Hindlimb muscle (tissue), 1 donor: Measurements from ENCODE around the gene FSD1. TPM values are rescaled to one million over a fixed set of nuclear protein-coding genes. Genes with fewer than 3 reads are reported as not detected.
"Not testable (repeated sequence)": the region's sequence is repeated elsewhere in the genome, so short reads cannot be mapped to it uniquely, and the experiment has no call there.

Experiments used
- DNase-seq: peaks from one replicate; pipeline ENCODE4 v3.0.0-alpha.2; 2013
- polyA plus RNA-seq: library from polyadenylated mRNA; unstranded; fragments of 120-200 nt; gene quantifications from one replicate; pipeline ENCODE4 v1.2.1, GENCODE V29; 2013; ENCODE audit not compliant: insufficient read length

FSD1 gene
- polyA plus RNA-seq, 1 donor, result 1.2 TPM

DNA sequence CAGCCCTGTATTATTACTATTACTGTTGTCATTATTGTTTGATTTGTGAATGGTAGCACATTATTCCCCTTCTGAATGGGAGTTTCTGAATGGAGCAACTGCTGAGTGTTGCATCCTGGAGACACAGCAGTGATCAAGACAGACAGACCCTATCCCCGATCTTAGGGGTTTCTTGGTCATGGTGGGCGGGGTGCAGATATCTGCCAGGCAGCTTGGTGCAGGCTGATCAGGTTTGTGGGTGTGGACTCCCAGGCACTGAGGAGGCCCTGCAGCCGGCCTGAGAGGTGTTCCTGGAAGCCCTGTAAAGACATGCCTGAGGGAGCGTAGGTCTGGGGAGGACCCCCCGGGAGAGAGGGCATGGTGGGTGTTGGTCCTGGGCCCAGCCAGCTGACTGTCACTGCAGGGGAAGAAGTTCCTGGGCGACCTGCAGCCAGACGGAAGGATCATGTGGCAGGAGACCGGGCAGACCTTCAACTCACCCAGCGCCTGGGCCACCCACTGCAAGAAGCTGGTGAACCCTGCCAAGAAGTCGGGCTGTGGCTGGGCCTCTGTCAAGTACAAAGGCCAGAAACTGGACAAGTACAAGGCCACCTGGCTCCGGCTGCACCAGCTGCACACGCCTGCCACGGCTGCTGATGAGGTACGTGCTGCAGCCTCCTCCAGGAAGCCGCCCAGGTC, 41.1 kb downstream of the FSD1 start:
- no peak for DNase-seq

DNA sequence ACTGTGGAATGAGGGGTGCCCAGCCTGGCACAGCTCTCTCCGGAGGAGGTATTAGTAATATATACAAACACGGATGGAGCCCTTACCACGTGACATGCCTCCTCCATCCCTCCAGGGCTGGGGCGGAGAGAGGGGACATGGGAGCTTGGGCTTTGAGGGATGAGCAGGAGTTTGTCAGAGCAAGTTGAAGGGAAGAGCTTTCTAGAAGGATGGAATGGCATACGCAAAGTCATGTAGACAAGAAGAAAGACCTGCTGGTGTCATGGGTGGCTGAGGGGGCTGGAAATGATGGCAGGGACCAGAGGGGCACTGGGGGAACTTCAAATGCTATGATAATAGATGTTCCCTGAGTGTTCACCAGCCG, 41.6 kb downstream of the FSD1 start:
- DNase-seq, result no peak

DNA sequence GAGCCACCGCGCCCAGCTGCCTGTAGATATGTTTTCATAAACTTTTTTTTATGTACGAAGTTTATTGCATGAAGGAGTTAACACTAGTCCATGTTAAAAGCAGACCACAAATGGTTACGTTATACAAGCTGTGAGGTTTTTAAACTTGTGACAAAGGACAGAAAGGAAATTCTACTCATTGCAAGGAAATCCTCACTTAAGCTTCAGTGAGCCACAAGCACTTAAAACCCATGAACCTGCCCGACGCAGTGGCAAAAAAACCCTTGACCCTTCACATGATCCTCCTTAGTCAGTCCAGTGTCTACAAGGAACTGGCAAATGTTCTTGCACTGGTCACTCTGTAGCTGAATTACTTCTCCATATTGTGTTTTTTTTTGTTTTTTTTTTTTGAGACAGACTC, 43.1 kb downstream of the FSD1 start:
- DNase-seq, result no peak

DNA sequence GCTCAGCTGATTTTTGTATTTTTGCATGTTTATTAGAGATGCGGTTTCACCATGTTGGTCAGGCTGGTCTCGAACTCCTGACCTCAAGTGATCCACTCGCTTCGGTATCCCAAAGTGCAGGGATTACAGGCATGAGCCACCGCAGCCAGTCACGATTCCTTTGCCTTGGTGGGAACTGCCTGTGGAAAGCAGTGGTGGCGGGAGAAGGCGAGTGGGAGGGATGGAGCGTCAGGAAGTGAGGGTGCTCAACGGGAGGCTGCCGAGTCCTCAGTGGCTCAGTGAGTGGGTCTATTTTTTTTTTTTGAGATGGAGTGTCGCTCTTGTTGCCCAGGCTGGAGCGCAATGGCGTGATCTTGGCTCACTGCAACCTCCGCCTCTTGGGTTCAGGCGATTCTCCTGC, 44.8 kb downstream of the FSD1 start:
- DNase-seq, result not testable (repeated sequence)

DNA sequence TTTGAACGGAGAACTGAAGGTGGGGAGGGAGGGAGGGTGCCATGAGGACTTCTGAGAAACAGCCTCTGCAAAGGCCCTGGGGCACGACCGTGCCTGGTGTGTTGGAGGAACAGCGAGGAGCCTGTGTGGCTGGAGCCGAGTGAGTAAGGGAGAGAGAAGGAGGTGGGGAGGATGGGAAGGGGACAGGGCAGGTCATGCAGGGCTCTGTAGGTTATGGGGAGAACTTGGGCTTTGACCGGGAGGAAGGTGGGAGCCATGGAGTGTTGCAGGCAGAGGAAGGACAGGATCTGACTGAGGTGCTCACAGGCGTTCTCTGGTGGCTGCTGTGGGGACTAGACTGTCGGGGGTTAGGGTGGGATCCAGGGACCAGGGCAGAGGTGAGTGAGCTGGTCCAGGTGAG, 45.7 kb downstream of the FSD1 start:
- no peak for DNase-seq

DNA sequence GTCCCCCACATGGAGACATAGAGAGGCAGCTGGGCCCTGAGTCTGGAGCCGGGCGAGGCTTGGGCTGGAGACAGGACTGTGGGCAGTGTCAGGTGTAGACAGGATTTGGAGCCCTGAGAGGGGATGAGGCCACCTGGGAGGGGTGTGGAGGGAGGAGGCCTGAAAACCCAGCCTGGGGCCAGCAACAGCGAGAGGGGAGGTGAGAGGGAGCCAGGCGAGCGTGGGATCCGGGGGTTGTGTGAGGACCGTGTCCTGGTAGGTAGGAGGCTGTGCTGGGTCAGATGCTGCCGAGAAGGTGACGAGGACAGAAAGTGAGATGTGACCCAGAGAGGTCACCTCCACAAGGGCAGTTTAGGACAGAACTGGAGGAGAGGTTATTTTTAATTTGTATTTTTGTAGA, 46.3 kb downstream of the FSD1 start:
- DNase-seq, result no peak

DNA sequence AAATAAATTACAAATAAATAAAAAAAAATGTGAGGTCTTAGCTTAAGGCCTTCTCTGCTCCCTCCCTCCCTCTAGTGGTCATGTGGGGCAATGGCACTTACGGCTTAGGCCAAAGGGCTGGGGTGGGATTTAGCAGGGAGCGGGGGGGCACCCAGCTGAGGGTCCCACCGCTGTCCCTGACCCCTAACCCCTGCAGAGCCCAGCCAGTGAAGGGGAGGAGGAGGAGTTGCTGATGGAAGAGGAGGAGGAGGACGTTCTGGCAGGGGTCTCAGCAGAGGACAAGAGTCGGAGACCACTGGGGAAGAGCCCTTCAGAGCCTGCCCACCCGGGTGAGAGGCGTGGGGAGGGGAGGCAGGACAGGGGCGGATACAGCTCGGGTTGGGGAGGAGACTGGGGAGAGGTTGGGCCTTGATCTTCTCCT, 48.3 kb downstream of the FSD1 start:
- DNase-seq, result no peak

DNA sequence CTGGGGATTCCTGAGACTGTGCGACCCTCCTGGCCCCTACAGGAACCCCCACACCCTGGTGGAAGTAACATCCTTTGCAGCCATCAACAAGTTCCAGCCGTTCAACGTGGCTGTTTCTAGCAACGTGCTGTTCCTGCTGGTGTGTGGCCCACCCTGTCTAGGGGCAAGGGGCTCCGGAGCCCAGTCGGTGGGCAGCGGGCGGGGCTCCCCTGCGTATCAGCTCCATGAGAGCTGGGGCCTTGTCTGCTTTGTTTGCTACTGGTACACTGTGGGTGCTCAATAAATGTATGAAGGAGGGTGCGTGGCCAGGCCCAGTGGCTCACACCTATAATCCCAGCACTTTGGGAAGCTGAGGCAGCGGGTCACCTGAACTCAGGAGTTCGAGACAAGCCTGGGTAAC, 49.9 kb downstream of the FSD1 start:
- no peak for DNase-seq

DNA sequence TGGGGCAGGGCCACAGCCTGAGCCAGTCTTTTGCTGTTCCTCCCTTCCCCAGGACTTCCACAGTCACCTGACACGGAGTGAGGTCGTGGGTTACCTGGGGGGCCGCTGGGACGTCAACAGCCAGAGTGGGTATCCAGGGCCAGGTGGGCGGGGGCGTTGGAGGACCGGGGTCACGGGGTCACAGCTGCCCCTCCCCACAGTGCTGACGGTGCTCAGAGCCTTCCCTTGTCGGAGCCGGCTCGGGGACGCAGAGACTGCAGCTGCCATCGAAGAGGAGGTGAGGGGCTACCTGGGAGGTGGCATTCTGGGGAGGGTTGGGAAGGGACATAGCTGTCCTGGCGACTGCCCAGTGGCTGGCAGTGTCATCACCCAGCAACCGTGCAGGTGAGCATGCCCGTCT, 50.5 kb downstream of the FSD1 start:
- DNase-seq, result no peak

DNA sequence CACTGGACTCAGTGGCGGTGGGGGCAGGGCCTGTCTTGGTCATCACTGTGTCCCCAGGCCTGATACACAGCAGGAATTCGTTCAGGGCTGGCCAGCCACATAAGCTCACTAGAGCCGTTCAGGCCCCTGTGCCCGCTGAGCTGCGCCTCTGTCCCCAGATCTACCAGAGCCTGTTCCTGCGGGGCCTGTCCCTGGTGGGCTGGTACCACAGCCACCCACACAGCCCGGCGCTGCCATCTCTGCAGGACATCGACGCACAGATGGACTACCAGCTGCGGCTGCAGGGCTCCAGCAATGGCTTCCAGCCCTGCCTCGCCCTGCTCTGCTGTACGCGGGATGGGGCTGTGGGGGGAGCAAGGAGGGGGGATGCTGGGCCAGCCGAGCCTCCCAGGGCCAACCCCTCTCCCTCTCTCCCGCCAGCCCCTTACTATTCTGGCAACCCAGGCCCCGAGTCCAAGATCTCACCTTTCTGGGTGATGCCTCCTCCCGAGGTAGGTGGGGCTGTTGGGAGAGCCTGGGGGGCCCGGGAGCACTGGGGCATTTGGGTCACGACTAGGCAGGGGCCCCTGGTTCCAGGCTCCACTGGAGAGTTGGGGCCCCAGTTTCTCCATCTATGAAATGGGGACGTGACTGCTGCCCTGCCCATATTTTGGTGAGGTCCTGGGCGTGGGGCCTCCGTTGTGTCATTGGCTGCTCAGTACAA, 52.8 kb downstream of the FSD1 start:
- DNase-seq, result no peak

DNA sequence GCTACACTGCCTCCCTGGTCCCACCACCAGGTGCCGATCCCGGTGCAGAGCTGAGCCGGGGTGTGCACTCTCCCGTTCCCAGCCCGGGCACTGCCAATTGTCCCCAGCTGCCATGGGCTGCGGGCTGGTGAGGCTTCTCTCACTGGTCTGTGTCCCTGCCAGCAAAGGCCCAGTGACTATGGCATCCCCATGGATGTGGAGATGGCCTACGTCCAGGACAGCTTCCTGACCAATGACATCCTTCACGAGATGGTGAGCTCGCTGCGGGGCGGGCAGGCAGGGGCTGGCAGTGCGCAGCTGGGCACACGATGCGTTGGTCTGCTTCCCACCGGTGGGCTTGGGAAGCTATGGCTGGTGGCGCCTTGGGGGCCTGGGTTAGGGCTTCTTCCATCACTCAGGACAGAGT, 53.5 kb downstream of the FSD1 start:
- no peak for DNase-seq

DNA sequence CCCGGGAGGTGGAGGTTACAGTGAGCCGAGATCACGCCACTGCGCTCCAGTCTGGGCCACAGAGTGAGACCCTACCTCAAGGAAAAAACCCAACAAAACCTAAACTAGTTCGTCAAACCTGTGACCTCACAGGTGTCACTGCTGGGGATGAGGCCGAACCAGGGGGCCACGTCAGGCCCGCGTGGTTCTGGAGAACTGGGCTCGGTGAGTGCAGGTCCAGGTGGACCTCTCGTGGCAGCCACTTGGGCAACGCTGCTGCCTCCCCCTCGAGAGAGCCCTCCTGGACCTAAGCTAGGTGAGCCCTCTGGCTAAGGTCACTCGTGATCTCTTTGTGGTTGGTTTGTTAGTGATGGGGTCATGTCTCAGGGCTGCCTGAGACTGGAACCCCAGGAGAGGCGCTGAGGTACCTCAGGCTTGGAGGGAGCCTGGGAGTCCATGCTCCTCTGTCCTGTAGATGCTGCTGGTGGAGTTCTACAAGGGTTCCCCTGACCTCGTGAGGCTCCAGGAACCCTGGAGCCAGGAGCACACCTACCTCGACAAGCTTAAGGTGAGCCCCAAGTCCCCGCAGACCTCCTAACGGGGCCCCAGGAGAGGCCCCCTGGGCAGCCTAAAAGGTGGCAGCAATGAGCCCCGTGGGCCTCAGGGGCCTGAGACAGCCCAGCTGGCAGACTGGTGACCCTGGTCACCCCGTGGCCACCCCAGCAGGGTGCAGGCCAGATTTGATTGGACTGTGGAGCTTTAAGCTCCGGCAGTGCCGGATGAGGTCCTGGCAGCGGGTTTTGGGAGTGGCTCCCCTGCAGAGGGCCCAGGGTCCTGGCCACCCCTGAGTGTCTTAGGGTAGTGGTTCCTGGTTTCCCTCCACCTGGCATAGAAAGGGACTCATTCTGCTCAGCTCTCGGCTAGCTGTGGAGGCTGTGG, 54.6 kb downstream of the FSD1 start:
- DNase-seq, result no peak

DNA sequence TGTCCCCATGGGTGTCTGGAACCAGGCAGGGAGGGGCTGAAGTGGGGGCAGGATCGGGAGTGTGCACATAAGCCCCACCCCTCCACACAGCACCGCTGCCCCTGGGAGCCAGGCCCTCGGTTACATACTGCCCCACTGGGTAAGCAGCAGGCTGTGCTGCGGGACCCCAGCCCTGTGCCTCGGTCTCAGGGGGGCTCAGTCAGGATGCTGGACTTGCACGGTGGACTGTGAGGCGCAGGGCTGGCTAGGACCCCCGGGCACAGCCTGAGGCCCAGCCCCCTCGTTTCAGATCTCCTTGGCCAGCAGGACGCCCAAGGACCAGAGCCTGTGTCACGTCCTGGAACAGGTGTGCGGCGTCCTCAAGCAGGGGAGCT, 55.2 kb downstream of the FSD1 start:
- no peak for DNase-seq

DNA sequence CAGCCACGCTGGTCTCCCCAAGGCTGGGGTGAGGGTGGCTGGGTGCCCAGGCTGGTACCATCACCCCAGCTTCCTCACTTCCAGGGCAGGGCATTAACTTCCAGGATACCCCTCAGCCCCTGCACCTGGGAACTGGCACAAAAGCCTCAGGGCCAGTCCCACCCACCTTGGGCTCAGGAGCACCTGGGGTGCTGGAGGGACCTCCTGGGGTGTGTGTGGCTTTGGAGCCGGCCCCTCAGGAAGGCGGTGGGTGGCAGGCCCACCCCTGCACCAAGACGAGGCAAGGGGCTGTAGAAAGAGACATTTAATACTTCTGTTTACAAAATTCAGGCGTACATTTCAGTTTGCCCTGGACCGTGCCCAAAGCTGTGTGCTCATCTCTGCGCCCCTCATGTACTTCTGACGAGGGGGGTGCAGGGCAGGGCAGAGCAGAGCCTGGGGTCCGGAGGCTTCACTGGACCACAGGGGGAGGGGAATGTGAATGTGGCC, 55.7 kb downstream of the FSD1 start:
- DNase-seq, result no peak

DNA sequence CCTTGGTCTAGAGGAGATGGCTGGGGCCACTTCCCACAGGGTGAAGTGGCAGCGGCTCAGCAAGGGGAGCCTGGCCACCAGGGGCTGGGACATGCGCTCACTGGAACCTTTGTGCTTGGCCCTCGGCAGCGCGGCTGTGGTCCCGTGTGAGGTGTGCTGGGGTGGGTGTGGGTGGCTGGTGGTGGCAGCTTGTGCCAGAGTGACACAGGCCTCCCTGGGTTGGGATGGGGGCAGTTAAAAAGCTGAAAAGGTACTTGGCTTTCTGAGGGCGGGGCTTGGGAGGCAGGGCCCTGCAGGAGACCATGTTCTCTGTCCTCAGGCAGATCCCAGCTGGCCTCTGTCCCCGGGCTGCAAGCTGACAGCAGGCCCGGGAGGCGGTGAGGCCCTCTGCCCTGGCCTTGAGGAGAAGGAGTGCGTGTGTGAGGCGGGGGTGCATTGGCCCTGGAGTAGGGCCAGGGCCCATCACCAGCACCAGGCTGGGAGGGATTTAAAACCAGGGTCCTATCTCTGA, 56.3 kb downstream of the FSD1 start:
- no peak for DNase-seq

DNA sequence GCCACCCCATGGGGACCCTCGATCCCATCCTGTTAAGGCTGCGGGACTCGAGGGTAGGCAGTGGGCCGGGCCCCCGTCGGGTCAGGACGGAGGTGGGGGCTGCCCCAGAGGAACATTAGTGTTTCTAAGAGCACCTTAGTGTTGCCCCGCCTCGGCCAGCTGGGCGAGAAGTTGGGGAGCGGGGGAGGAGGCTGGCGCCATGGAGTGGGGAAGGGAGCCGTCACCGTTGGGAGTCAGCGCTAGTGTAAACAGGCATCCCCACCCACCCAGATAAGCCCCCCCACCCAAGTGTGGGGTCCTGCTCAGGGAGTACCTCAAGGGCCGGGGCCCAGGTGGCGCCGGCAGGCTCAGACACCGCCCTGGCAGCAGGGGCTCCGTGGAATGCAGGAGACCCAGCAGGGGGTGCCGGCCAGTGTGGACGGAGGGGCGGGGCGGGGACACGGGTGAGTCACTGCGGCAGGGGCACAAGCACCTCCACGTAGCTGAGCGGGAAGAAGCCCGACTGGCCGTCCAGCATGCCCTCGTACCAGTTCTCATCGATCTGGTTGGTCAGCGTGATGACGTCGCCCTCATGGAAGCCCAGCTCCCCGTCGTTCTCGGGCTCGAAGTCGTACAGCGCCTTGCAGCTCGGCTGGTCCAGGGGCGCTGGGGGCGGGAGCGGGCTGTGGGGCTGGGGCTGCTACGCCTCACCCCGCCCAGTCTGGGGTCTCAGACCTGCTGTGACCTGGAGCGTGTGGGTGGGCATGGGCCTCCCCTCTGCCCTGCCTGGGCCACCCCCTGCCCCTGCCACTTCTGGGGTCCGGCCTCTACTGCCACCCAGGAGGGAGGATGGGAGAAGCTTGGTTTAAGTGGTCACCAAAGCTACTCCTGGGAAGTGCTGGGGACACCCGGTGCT, 57.0 kb downstream of the FSD1 start:
- no peak for DNase-seq

DNA sequence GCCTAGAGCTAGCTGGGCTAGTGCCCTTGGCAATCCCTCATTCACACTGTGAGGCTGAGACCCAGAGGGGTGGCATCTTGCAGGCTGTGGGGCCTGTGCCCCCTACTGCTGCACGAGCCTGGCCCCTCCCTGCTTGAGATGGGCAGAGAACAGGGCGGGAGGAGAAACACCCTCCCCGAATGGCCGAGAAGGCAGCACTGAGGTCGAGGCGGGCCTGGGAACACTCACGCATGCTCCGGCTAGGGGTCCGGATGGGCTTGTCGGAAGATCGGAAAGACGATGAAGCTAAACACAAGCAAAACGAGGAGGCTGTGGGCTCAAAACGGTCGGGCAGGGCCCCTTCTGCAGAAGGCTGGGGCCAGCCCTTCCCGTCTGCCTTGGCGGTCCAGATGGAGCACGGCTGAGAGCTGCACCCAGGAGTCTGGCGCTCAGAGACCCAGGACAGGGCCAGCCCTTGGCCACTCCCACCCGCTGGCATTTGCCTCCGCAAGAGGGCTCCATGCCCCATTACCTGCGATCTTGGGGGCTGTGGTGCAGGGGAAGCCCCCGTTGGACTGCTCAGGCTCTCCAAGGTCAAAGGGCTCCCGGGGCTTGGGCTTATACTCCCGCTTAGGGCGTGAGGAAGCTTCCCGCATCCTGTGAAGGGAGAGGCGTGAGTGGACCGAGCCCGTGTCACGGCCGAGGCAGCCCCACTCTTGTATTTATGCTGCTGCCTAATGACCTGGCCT, 57.9 kb downstream of the FSD1 start:
- no peak for DNase-seq

DNA sequence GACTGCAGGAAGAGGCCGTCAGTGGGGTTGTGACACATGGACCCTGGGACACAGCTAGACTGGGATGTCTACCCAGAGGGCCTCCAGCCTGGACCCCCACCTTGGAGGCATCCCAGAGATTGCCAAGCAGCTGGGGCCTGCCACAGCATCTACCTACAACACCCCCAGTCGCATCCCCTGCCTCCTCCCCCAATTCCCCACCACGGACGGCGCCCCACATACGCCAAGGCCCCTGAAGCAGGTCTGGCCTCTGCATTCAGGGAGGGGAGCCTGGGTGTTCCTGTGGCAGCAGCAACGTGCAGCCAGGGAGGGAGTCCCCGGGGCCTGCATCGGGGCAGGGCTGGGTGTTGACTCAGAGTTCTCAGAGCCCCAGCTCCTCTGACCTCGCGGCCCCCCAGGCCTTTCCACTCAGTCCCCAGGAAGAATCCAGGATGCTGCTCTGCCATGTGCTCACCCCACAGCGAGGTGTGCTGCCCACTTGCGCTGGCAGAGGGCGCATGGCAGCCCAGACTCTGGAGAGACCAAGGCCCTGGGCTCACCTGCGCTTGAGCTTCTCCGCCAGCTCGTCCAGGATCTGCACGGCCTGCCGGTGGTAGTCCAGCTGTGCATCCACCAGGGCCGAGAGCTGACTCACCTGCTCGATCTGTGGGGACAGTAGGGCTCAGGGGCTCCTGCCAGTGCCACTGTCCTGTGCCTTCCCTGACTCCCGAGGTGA, 58.6 kb downstream of the FSD1 start:
- no peak for DNase-seq

DNA sequence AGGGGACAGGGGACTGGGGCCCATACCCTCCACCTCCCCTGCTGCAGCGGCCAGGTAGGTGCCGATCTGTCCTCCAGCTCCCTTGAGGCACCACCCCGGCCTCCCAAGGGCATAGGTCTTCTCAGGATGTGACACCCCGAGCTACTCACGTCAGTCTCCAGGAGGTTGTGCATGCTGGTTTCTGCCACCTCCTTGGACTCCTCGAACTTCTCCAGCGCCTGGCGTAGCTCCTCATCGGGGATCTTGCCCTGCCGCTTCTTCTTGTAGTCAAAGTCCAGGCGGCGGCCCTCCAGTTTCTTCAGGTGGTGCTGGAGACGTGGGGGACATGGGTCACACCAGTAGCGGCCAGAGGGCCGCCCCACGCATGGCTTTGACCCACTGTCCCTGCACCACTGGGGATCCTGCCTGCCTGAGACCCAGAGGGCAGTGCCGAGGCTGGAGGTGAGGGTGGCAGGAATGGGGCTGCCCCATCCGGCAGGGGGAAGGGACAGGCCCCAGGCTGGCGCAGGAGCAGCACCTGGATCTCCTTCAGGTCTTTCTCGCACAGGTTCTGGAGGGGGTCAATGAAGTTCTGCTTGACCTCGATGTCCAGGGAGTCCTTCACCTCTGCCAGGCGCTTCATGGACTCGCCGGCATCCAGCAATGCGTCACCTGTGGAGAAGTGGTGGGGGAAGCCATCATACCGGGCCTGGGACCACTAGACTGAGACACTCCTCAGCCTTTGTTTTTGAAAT, 59.3 kb downstream of the FSD1 start:
- no peak for DNase-seq

DNA sequence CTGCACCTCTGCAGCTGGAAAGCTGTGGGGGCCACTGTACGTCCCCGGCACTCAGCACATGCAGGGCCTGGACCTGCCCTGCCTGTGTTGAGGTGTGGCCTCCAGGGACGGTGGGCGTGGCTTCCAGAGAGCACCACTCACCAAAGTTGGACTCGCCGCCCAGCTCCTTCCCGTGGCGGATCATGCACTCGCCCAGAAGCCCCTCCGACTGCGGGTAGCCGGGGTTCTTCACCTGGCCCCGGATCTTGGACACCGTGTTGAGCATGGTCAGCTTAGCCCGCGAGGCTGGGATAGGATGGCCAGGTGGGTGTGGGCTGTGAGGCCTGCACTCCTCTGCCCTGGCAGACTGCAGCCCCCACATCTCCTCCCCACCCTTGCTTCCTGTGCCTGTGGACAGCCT, 60.9 kb downstream of the FSD1 start:
- DNase-seq, result no peak
